CD14-positive monocyte (primary cell): ENCODE data around the gene EXOSC5. TPM values are rescaled to one million over a fixed set of nuclear protein-coding genes. Genes with fewer than 3 reads are reported as not detected.
A peak's percentile ranks its signal among the peaks of the same experiment; 100 is the strongest.

Experiments used
- DNase-seq, 3 donors: peaks; one replicate each; pipeline ENCODE4 v3.0.0-alpha.2; 2011 to 2022
- H2AFZ ChIP-seq: 2 replicates; pipeline ENCODE4 v1.6.0; 2012; ENCODE audit warnings: mild to moderate bottlenecking, low read depth, low read length, inconsistent platforms; ENCODE audit not compliant: insufficient read depth, poor library complexity, severe bottlenecking
- H3K27ac ChIP-seq, 2 donors: 1 replicate in 1 of 2; 2 replicates in 1 of 2; pipeline ENCODE4 v1.5.1; 2012 to 2013; ENCODE audit warnings: low read length in 2 of 2, control low read depth in 1 of 2, inconsistent platforms in 1 of 2, low read depth in 1 of 2, mild to moderate bottlenecking in 1 of 2
- H3K27me3 ChIP-seq, 2 donors: one replicate each; pipeline versions ENCODE4 v1.6.0 to v1.6.1; 2011 to 2013; ENCODE audit warnings: low read length in 2 of 2; ENCODE audit not compliant: control insufficient read depth in 2 of 2, insufficient read depth in 2 of 2
- H3K36me3 ChIP-seq, 2 donors: replicated peaks in 1 of 2; 1 replicate in 1 of 2; 2 replicates in 1 of 2; pipeline versions ENCODE4 v1.5.1 to v1.6.1; 2012 to 2013; ENCODE audit warnings: low read length in 2 of 2, control low read depth in 1 of 2, inconsistent platforms in 1 of 2, mild to moderate bottlenecking in 1 of 2; ENCODE audit not compliant: insufficient read depth in 2 of 2, control insufficient read depth in 1 of 2
- H3K4me1 ChIP-seq, 2 donors: 1 replicate in 1 of 2; 2 replicates in 1 of 2; pipeline versions ENCODE4 v1.5.1 to v1.6.1; 2012 to 2013; ENCODE audit warnings: low read length in 2 of 2, control low read depth in 1 of 2, inconsistent platforms in 1 of 2, mild to moderate bottlenecking in 1 of 2, moderate library complexity in 1 of 2; ENCODE audit not compliant: insufficient read depth in 2 of 2, control insufficient read depth in 1 of 2
- H3K4me2 ChIP-seq: replicated peaks from 2 replicates; pipeline ENCODE3; 2012; ENCODE audit warnings: low read length, moderate library complexity, mild to moderate bottlenecking; ENCODE audit not compliant: poor library complexity, severe bottlenecking; ENCODE audit errors: extremely low read depth
- H3K4me3 ChIP-seq, 3 experiments: fragments of 200-600 bp in 1 of 3; sonication (generic) in 1 of 3; replicated peaks in 1 of 3; 1 replicate in 2 of 3; 2 replicates in 1 of 3; pipeline ENCODE4 v1.5.1; 2011 to 2013; ENCODE audit warnings: low read length in 3 of 3, mild to moderate bottlenecking in 3 of 3, control low read depth in 2 of 3, low read depth in 2 of 3, inconsistent platforms in 1 of 3, moderate library complexity in 1 of 3
- H3K79me2 ChIP-seq: 2 replicates; pipeline ENCODE4 v1.6.0; 2012; ENCODE audit warnings: mild to moderate bottlenecking, control low read depth, inconsistent platforms, low read length, moderate library complexity; ENCODE audit not compliant: insufficient read depth
- H3K9ac ChIP-seq: 2 replicates; pipeline ENCODE4 v1.6.0; 2017; ENCODE audit warnings: low read length, mild to moderate bottlenecking; ENCODE audit not compliant: insufficient read depth, poor library complexity, severe bottlenecking
- H3K9me3 ChIP-seq, 2 donors: replicated peaks in 1 of 2; 1 replicate in 1 of 2; 2 replicates in 1 of 2; pipeline versions ENCODE4 v1.5.1 to v1.6.1; 2012 to 2013; ENCODE audit warnings: low read length in 2 of 2, control low read depth in 1 of 2; ENCODE audit not compliant: control insufficient read depth in 1 of 2, insufficient read depth in 1 of 2
- H4K20me1 ChIP-seq: 2 replicates; pipeline ENCODE4 v1.6.0; 2012; ENCODE audit warnings: mild to moderate bottlenecking, low read length, control low read depth, moderate library complexity; ENCODE audit not compliant: insufficient read depth
- H3K27ac Mint-ChIP-seq, 7 donors: one replicate each; pipeline ENCODE4 v1.8.0; 2020; ENCODE audit warnings: mild to moderate bottlenecking in 7 of 7, mixed read lengths in 7 of 7, moderate library complexity in 6 of 7, inconsistent platforms in 2 of 7
- H3K27me3 Mint-ChIP-seq, 3 donors: one replicate each; pipeline ENCODE4 v1.8.0; 2021 to 2022; ENCODE audit warnings: low read depth in 3 of 3, mild to moderate bottlenecking in 3 of 3, mixed read lengths in 3 of 3, moderate library complexity in 3 of 3, inconsistent platforms in 1 of 3
- H3K36me3 Mint-ChIP-seq, 2 donors: one replicate each; pipeline ENCODE4 v1.8.0; 2020; ENCODE audit warnings: mixed read lengths in 2 of 2, inconsistent platforms in 1 of 2, mild to moderate bottlenecking in 1 of 2
- H3K4me1 Mint-ChIP-seq: one replicate; pipeline ENCODE4 v1.8.0; 2020; ENCODE audit warnings: mild to moderate bottlenecking, mixed read lengths
- H3K4me3 Mint-ChIP-seq, 2 donors: one replicate each; pipeline ENCODE4 v1.8.0; 2020; ENCODE audit warnings: mild to moderate bottlenecking in 2 of 2, mixed read lengths in 2 of 2, moderate library complexity in 1 of 2
- H3K9me3 Mint-ChIP-seq, 7 donors: one replicate each; pipeline ENCODE4 v1.8.0; 2020 to 2022; ENCODE audit warnings: mixed read lengths in 7 of 7, mild to moderate bottlenecking in 6 of 7, moderate library complexity in 6 of 7, inconsistent platforms in 2 of 7
- CTCF ChIP-seq: fragments of 200-600 bp; IDR thresholded peaks from one replicate; pipeline ENCODE4 v1.8.0; 2022; ENCODE audit warnings: antibody characterized with exemption, mild to moderate bottlenecking
- WGBS: methylation state at CpG from one replicate; pipeline ENCODE4 v1.1.5; 2013; ENCODE audit warnings: missing lambda C conversion rate; ENCODE audit not compliant: insufficient coverage; 5-methylcytosine and 5-hydroxymethylcytosine counted together
- intact Hi-C, 2 donors: fragments of 100-400 bp; cut with micrococcal nuclease; formaldehyde crosslinking; loops; one replicate each; pipeline versions ENCODE4 v1.15.0 to v1.15.1; 2023
- polyA plus RNA-seq, 3 donors: library from polyadenylated mRNA; depleted of rRNA in 1 of 3; unstranded in 2 of 3; stranded (reverse) in 1 of 3; fragments of 300-500 nt in 2 of 3; fragments of >200 nt in 1 of 3; fragmentation: Illumina TruSeq in 2 of 3; gene quantifications; 1 replicate in 2 of 3; 2 replicates in 1 of 3; pipeline ENCODE4 v1.2.3, GENCODE V29; 2012 to 2021

EXOSC5 gene
- polyA plus RNA-seq, 3 donors, result 24.0 to 58.7 (median 40.5) TPM

- H3K9ac ChIP-seq, result no peak overlapping the region
- H3K27ac ChIP-seq, result peak overlapping the region; percentile 6 to 15
- peaks cover 10 to 29% of the 10 kb centered on the region in 2 donors for H3K36me3 Mint-ChIP-seq
- peaks cover 9 to 18% of the 10 kb centered on the region in 2 donors for H3K36me3 ChIP-seq
- H3K27me3 Mint-ChIP-seq, result peaks cover 0 to 2% (median 0%) of the 10 kb centered on the region in 3 donors
- WGBS, result 8% methylated on average over 6 of the region's 9 CpGs
- H3K27me3 ChIP-seq, result no peaks in the 10 kb centered on the region
- no peak overlapping the region for H2AFZ ChIP-seq
- H3K27ac Mint-ChIP-seq, result peak overlapping the region in 4 of 7 donors; percentile 39 to 87 (median 78)
- H3K4me3 Mint-ChIP-seq, result peak overlapping the region in 1 of 2 donors; percentile 32
- peak overlapping the region in 1 of 3 experiments; percentile 35 for H3K4me3 ChIP-seq
- intact Hi-C loops, result loop anchor here in 1 of 2 donors (10.0 kb wide), 1 partner anchor 47 kb away; the partner anchor contains the start of gene B3GNT8
- no peaks in the 10 kb centered on the region for H3K9me3 ChIP-seq
- H3K4me2 ChIP-seq, result peak overlapping the region; percentile 22
- TF ChIP-seq CTCF, result peak; percentile 40
- H4K20me1 ChIP-seq, result no peaks in the 10 kb centered on the region
- H3K79me2 ChIP-seq, result peaks cover 17% of the 10 kb centered on the region
- H3K4me1 Mint-ChIP-seq, result peaks cover 46% of the 10 kb centered on the region
- peak in 1 of 3 donors; percentile 26 for DNase-seq
- peaks cover 0 to 2% (median 0%) of the 10 kb centered on the region in 7 donors for H3K9me3 Mint-ChIP-seq
- peaks cover 49 to 53% of the 10 kb centered on the region in 2 donors for H3K4me1 ChIP-seq
Measured at GRCh38 chr19:41377977-41378709, 19.0 kb downstream of the EXOSC5 start.

- TF ChIP-seq CTCF, result no peak
- Mint-ChIP-seq H3K27me3 (peaks cover 0 to 2% (median 0%) of the 10 kb centered on the region in 3 donors), H3K4me3 (peak overlapping the region; percentile 92 to 94), H3K4me1 (peaks cover 48% of the 10 kb centered on the region), H3K27ac (peak overlapping the region in 6 of 7 donors; percentile 67 to 93 (median 80)), H3K36me3 (peaks cover 5 to 21% of the 10 kb centered on the region in 2 donors), H3K9me3 (peaks cover 0 to 2% (median 0%) of the 10 kb centered on the region in 7 donors)
- intact Hi-C loops, result loop anchor here in 1 of 2 donors (10.0 kb wide), 1 partner anchor 48 kb away; the partner anchor contains the start of gene B3GNT8
- Histone ChIP-seq H3K79me2 (peaks cover 28% of the 10 kb centered on the region), H3K4me1 (peaks cover 49 to 53% of the 10 kb centered on the region in 2 donors), H3K36me3 (peaks cover 3 to 6% of the 10 kb centered on the region in 2 donors), H3K27ac (peak overlapping the region in 1 of 2 donors; percentile 78), H3K9me3 (no peaks in the 10 kb centered on the region), H3K27me3 (no peaks in the 10 kb centered on the region), H2AFZ (peak overlapping the region; percentile 94), H3K4me2 (peak overlapping the region; percentile 88), H3K4me3 (peak overlapping the region; percentile 71 to 92 (median 83)), H3K9ac (peak overlapping the region; percentile 79), H4K20me1 (no peaks in the 10 kb centered on the region)
- no peak for DNase-seq
- 78% methylated on average over 8 of the region's 8 CpGs for WGBS
Measured at GRCh38 chr19:41376998-41377365, 20.2 kb downstream of the EXOSC5 start.
